ENCODE results near the gene RTBDN. TPM values are rescaled to one million over a fixed set of nuclear protein-coding genes. Genes with fewer than 3 reads are reported as not detected.
"Not testable (repeated sequence)": the region's sequence is repeated elsewhere in the genome, so short reads cannot be mapped to it uniquely, and the experiment has no call there.

RTBDN gene
- total and polyA plus RNA-seq, 2 experiments from 2014 or later, result 4.1 to 4.6 TPM

- H3K4me3 Mint-ChIP-seq, result no peak overlapping the region
- H3K27ac Mint-ChIP-seq, result no peak overlapping the region
- no peak overlapping the region for H3K4me2 ChIP-seq
- H3K27me3 ChIP-seq (ENCODE audit: insufficient read depth), result no peaks in the 10 kb centered on the region
- H3K36me3 Mint-ChIP-seq (ENCODE audit: low read depth), result peaks cover 3% of the 10 kb centered on the region; the same call in 1 of the 3 replicates
- no peaks in the 10 kb centered on the region; the same call in 2 of the 3 replicates for H3K9me3 Mint-ChIP-seq
- peaks cover 9% of the 10 kb centered on the region; the same call in 2 of the 3 replicates for H3K4me1 Mint-ChIP-seq
- ATAC-seq (no peak), DNase-seq (ENCODE audit: low spot score) (no peak)
- H3K36me3 ChIP-seq (ENCODE audit: insufficient read depth), result no peaks in the 10 kb centered on the region
- no peaks in the 10 kb centered on the region for H3K79me2 ChIP-seq (replicated peaks; ENCODE audit: insufficient read depth)
- no peak overlapping the region for H3K4me3 ChIP-seq
- H3F3A ChIP-seq (replicated peaks; ENCODE audit: low read depth), result peaks cover 17% of the 10 kb centered on the region; the same call in 1 of the 2 replicates
- H4K20me1 ChIP-seq (replicated peaks; ENCODE audit: insufficient read depth), result no peaks in the 10 kb centered on the region
- H3K9me2 ChIP-seq (ENCODE audit: insufficient read depth), result no peaks in the 10 kb centered on the region
- H2AFZ ChIP-seq, result no peak overlapping the region
- H3K27me3 Mint-ChIP-seq (ENCODE audit: insufficient read depth, low read depth, poor library complexity), result peaks cover 18% of the 10 kb centered on the region
- peaks cover 4% of the 10 kb centered on the region; the same call in 1 of the 2 replicates for H3K4me1 ChIP-seq (ENCODE audit: insufficient read depth)
- TF ChIP-seq STAT1 (IDR thresholded peaks at IDR 0.05; ENCODE audit: unreplicated experiment) (no peak), EZH2 (IDR thresholded peaks at IDR 0.05; ENCODE audit: low read depth, unreplicated experiment) (no peak), NANOG (IDR thresholded peaks at IDR 0.05; ENCODE audit: borderline replicate concordance) (no peak), ZNF114 (CRISPR knock-in tag; IDR thresholded peaks at IDR 0.05) (no peak), CREB1 (CRISPR knock-in tag; IDR thresholded peaks at IDR 0.05; ENCODE audit: low read depth) (no peak), ETS1 (IDR thresholded peaks at IDR 0.05) (no peak), CTCF (conservative IDR thresholded peaks at IDR 0.05; ENCODE audit: low read depth in 2 of 2) (no peak)
- H3K27ac ChIP-seq (ENCODE audit: low read depth), result no peak overlapping the region
Observed at GRCh38 chr19:12821761-12822160, 12.6 kb downstream of the RTBDN start.

- Mint-ChIP-seq H3K36me3 (ENCODE audit: low read depth) (peaks cover 29% of the 10 kb centered on the region), H3K27me3 (ENCODE audit: insufficient read depth, low read depth, poor library complexity) (peaks cover 12% of the 10 kb centered on the region)
- H3K36me3 ChIP-seq (ENCODE audit: insufficient read depth), result peaks cover 11% of the 10 kb centered on the region; the same call in 1 of the 2 replicates
- not testable (repeated sequence) for DNase-seq (ENCODE audit: low spot score); H3F3A ChIP-seq (replicated peaks; ENCODE audit: low read depth); H3K27me3 ChIP-seq (ENCODE audit: insufficient read depth); H4K20me1 ChIP-seq (replicated peaks; ENCODE audit: insufficient read depth); H3K4me1 ChIP-seq (ENCODE audit: insufficient read depth); H3K9me3 Mint-ChIP-seq; H3K27ac ChIP-seq (ENCODE audit: low read depth); H3K79me2 ChIP-seq (replicated peaks; ENCODE audit: insufficient read depth); H2AFZ ChIP-seq; H3K4me3 Mint-ChIP-seq; H3K4me1 Mint-ChIP-seq; H3K4me2 ChIP-seq; H3K27ac Mint-ChIP-seq; H3K4me3 ChIP-seq; H3K9me2 ChIP-seq (ENCODE audit: insufficient read depth); ATAC-seq
Observed at GRCh38 chr19:12817810-12818209, 16.6 kb downstream of the RTBDN start.

- H4K20me1 ChIP-seq (replicated peaks; ENCODE audit: insufficient read depth); H3K4me1 Mint-ChIP-seq; H3K4me3 Mint-ChIP-seq; H3K27me3 ChIP-seq (ENCODE audit: insufficient read depth); DNase-seq (ENCODE audit: low spot score); ATAC-seq; H3K9me3 Mint-ChIP-seq; H3K9me2 ChIP-seq (ENCODE audit: insufficient read depth); H3K27ac Mint-ChIP-seq; H3K79me2 ChIP-seq (replicated peaks; ENCODE audit: insufficient read depth); H3K4me3 ChIP-seq; H3K4me2 ChIP-seq; H2AFZ ChIP-seq; H3K4me1 ChIP-seq (ENCODE audit: insufficient read depth); H3F3A ChIP-seq (replicated peaks; ENCODE audit: low read depth); H3K27ac ChIP-seq (ENCODE audit: low read depth): not testable (repeated sequence)
- Mint-ChIP-seq H3K36me3 (ENCODE audit: low read depth) (peaks cover 34% of the 10 kb centered on the region), H3K27me3 (ENCODE audit: insufficient read depth, low read depth, poor library complexity) (peaks cover 12% of the 10 kb centered on the region)
- H3K36me3 ChIP-seq (ENCODE audit: insufficient read depth), result peaks cover 11% of the 10 kb centered on the region; the same call in 1 of the 2 replicates
Observed at GRCh38 chr19:12817188-12817587, 17.2 kb downstream of the RTBDN start.

Measured in GM23338 (cell line).